Measurements from ENCODE around the gene EYA2.

- TF ChIP-seq CTCF (IDR thresholded peaks at IDR 0.05; ENCODE audit: low read depth, low read length) = no peak
- no peak for TF ChIP-seq POLR2A (IDR thresholded peaks at IDR 0.05; ENCODE audit: extremely low read depth, insufficient read length)
Observed at GRCh38 chr20:46936415-46937156, 41.9 kb downstream of the EYA2 start.

Measured in NB4 (cell line).